Esophagus muscularis mucosa (tissue), 4 donors: ENCODE results near the gene ZNF48. TPM values are rescaled to one million over a fixed set of nuclear protein-coding genes. Genes with fewer than 3 reads are reported as not detected.

Experiments
- DNase-seq: peaks from one replicate; pipeline ENCODE4 v3.0.0-alpha.2; 2017; ENCODE audit errors: extremely low spot score
- H3K27ac ChIP-seq, 4 donors: fragments of 200-600 bp; sonication (generic); replicated peaks in 1 of 4; 1 replicate in 3 of 4; 2 replicates in 1 of 4; pipeline ENCODE4 v1.5.1; 2016 to 2019; ENCODE audit warnings: mild to moderate bottlenecking in 1 of 4
- H3K27me3 ChIP-seq, 4 donors: fragments of 200-600 bp; sonication (generic); one replicate each; pipeline versions ENCODE4 v1.5.1 to v1.6.0; 2016 to 2019
- H3K36me3 ChIP-seq, 4 donors: fragments of 200-600 bp; sonication (generic); one replicate each; pipeline ENCODE4 v1.5.1; 2016 to 2019
- H3K4me1 ChIP-seq, 4 donors: fragments of 200-600 bp; sonication (generic); one replicate each; pipeline ENCODE4 v1.5.1; 2016 to 2019
- H3K4me3 ChIP-seq, 4 donors: fragments of 200-600 bp; sonication (generic); 1 replicate in 2 of 4; 2 replicates in 2 of 4; pipeline ENCODE4 v1.5.1; 2016 to 2019; ENCODE audit warnings: mild to moderate bottlenecking in 4 of 4, moderate library complexity in 1 of 4
- H3K9me3 ChIP-seq, 4 donors: fragments of 200-600 bp; sonication (generic); 1 replicate in 3 of 4; 2 replicates in 1 of 4; pipeline ENCODE4 v1.5.1; 2016 to 2019
- EP300 ChIP-seq: sonication (generic); formaldehyde crosslinking; IDR thresholded peaks from one replicate; pipeline ENCODE4 v1.6.1; 2017; ENCODE audit warnings: antibody characterized with exemption
- POLR2A ChIP-seq: fragments of 450-650 bp; IDR thresholded peaks from one replicate; pipeline ENCODE4 v1.6.1; 2017; ENCODE audit warnings: antibody characterized with exemption, moderate library complexity, mild to moderate bottlenecking, low read depth
- POLR2AphosphoS5 ChIP-seq, 2 donors: sonication (generic); formaldehyde crosslinking; IDR thresholded peaks; one replicate each; pipeline ENCODE4 v1.6.1; 2017; ENCODE audit warnings: antibody characterized with exemption in 2 of 2
- WGBS: methylation state at CpG from one replicate; pipeline ENCODE4 v1.1.5; 2018; 5-methylcytosine and 5-hydroxymethylcytosine counted together
- intact Hi-C: fragments of 100-400 bp; cut with DNase I; formaldehyde crosslinking; loops from one replicate; pipeline ENCODE4 v1.15.1; 2023
- total RNA-seq, 4 donors: library from RNA; depleted of rRNA; stranded (reverse); fragments of >200 nt; gene quantifications; one replicate each; pipeline versions ENCODE4 v1.1.0 to v1.2.1, GENCODE V29; 2016
- TF ChIP-seq, protein P1 (sequence below), 3 experiments: fragments of 200-600 bp in 2 of 3; fragments of 450-650 bp in 1 of 3; sonication (generic) in 2 of 3; IDR thresholded peaks; one replicate each; pipeline ENCODE4 v1.5.1; 2017 to 2019; ENCODE audit warnings: antibody characterized with exemption in 3 of 3, mild to moderate bottlenecking in 2 of 3, moderate library complexity in 1 of 3

The ZNF48 gene
- total RNA-seq, 4 donors from 2014 or later, result 8.3 to 17.6 (median 12.8) TPM

DNA sequence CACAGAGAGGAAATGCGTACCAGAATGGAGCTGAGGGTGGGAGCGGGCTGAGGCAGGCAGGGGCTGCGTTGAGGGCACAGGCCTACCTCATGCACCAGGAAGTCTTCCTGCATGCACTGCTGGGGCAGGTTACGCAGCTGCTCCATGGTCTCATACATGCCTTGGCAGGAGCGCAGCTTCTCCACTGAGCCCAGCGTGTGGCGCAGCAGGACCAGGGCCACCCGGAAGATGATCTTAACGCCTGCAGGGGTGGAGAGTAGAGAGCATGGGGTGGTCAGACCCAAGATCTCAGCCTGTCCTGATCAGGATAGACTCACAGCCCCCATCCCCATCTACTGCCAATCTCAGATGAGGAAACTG is 36.7 kb upstream of the ZNF48 start:
- TF ChIP-seq POLR2A (no peak), POLR2AphosphoS5 (IDR thresholded peaks at IDR 0.05) (no peak)
- no peak for DNase-seq
- H3K4me3 ChIP-seq, result no peak overlapping the region
- H3K4me1 ChIP-seq, result peaks cover 16 to 32% (median 27%) of the 10 kb centered on the region in 4 donors
- WGBS, result 87% methylated on average over 8 of the region's 9 CpGs
- H3K36me3 ChIP-seq, result peaks cover 10 to 72% (median 65%) of the 10 kb centered on the region in 4 donors
- no peaks in the 10 kb centered on the region for H3K9me3 ChIP-seq
- H3K27ac ChIP-seq, result no peak overlapping the region
- no peaks in the 10 kb centered on the region for H3K27me3 ChIP-seq
- intact Hi-C loops, result loop anchor here (10.0 kb wide), 1 partner anchor 46 kb away; the partner anchor contains the start of gene ZNF771

DNA sequence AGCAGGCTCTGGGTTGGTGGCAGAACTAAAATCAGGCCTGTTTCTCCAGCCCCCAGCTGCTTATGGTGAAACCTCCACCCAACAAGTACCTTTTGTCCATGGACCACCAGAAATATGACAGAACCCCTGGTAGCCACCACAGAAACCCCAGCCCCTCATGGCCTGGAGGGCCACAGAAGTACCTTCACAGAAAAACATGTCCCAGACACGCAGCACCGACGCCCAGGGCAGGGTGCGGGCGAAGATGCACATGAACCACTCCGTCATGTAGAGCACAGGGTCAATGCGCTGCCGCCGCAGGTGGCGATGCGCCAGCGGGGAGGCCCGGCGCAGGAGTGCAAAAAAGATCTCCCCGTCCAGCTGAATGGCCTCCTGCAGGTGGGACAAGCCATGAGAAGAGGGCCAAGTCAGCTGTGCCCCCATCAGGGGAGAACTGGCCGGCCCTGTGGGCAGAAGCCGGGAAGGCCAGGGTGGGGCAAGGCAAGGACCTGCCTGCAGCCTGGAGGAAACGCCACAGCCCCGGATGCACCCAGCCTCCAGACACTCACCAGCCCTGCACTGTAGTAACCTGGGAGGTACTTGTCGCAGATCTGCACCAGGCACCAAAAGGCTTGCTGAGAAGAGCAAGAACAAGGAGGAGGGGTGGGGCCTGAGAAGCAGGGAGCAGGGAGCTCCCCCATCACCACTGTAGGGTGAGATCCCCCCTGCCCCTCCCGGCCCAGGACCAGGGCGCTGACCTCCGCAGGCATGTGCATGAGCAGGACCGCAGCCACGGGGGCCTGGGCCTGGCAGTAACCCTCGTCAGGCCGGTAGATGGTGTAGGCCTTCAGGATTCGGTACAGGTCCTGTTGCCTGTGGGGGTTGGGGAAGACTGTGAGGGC is 36.0 kb upstream of the ZNF48 start:
- TF ChIP-seq EP300 (no peak), POLR2AphosphoS5 (IDR thresholded peaks at IDR 0.05) (no peak), POLR2A (no peak)
- TF ChIP-seq, protein P1, sequence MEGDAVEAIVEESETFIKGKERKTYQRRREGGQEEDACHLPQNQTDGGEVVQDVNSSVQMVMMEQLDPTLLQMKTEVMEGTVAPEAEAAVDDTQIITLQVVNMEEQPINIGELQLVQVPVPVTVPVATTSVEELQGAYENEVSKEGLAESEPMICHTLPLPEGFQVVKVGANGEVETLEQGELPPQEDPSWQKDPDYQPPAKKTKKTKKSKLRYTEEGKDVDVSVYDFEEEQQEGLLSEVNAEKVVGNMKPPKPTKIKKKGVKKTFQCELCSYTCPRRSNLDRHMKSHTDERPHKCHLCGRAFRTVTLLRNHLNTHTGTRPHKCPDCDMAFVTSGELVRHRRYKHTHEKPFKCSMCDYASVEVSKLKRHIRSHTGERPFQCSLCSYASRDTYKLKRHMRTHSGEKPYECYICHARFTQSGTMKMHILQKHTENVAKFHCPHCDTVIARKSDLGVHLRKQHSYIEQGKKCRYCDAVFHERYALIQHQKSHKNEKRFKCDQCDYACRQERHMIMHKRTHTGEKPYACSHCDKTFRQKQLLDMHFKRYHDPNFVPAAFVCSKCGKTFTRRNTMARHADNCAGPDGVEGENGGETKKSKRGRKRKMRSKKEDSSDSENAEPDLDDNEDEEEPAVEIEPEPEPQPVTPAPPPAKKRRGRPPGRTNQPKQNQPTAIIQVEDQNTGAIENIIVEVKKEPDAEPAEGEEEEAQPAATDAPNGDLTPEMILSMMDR (IDR thresholded peaks at IDR 0.05), result no peak
- Histone ChIP-seq H3K9me3 (no peaks in the 10 kb centered on the region), H3K36me3 (peaks cover 13 to 75% (median 65%) of the 10 kb centered on the region in 4 donors), H3K4me3 (no peak overlapping the region), H3K4me1 (peaks cover 10 to 25% (median 20%) of the 10 kb centered on the region in 4 donors), H3K27me3 (no peaks in the 10 kb centered on the region), H3K27ac (no peak overlapping the region)
- intact Hi-C loops, result loop anchor here (10.0 kb wide), 1 partner anchor 46 kb away; the partner anchor contains the start of gene ZNF771
- DNase-seq, result no peak
- WGBS, result 90% methylated on average over 21 of the region's 28 CpGs

DNA sequence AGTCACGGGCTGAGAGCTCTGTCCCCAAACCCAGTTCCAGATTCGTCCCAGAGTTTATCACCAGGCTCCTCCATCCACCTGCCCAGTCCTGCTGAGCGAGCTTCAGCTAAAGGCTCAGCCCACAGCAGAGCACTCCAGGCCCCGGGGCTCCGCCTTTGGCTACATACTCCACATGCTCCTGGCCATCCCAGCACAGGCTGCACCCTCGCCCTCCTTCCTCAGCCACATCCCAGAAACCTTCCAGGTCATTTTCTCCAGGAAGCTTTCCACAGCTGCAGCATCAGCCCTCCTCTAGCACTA is 35.4 kb upstream of the ZNF48 start:
- DNase-seq, result no peak
- peaks cover 7 to 20% (median 17%) of the 10 kb centered on the region in 4 donors for H3K4me1 ChIP-seq
- 84% methylated on average over 6 of the region's 6 CpGs for WGBS
- TF ChIP-seq, protein P1 (IDR thresholded peaks at IDR 0.05), result no peak
- TF ChIP-seq EP300 (no peak), POLR2AphosphoS5 (IDR thresholded peaks at IDR 0.05) (no peak), POLR2A (no peak)
- H3K4me3 ChIP-seq, result no peak overlapping the region
- no peaks in the 10 kb centered on the region for H3K9me3 ChIP-seq
- no peak overlapping the region for H3K27ac ChIP-seq
- peaks cover 17 to 81% (median 70%) of the 10 kb centered on the region in 4 donors for H3K36me3 ChIP-seq
- intact Hi-C loops, result loop anchor here (10.0 kb wide), 1 partner anchor 45 kb away; the partner anchor contains the start of gene ZNF771
- H3K27me3 ChIP-seq, result no peaks in the 10 kb centered on the region

DNA sequence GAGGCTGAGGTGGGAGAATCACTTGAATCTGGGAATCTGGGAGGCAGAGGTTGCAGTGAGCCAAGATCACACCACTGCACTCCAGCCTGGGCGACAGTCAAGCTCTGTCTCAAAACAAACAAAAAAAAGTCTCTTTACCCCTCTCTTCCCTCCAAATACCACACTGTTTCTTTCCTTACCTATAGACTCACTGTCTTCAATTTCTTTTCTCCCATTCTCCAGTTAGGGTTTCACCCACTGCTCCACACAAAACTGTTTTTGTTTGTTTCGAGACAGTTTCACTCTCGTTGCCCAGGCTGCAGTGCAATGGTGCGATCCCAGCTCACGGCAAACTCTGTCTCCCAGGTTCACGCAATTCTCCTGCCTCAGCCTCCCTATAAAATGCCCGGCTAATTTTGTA is 34.0 kb upstream of the ZNF48 start:
- intact Hi-C loops, result no loop called here
- Histone ChIP-seq H3K27ac (no peak overlapping the region), H3K4me1 (peaks cover 4 to 24% (median 20%) of the 10 kb centered on the region in 4 donors), H3K27me3 (no peaks in the 10 kb centered on the region), H3K4me3 (no peak overlapping the region), H3K36me3 (peaks cover 18 to 95% (median 79%) of the 10 kb centered on the region in 4 donors), H3K9me3 (no peaks in the 10 kb centered on the region)
- 94% methylated on average over 7 of the region's 7 CpGs for WGBS
- TF ChIP-seq POLR2A, result no peak
- no peak for TF ChIP-seq POLR2AphosphoS5 (IDR thresholded peaks at IDR 0.05)
- TF ChIP-seq, protein P1 (IDR thresholded peaks at IDR 0.05), result no peak
- no peak for DNase-seq

DNA sequence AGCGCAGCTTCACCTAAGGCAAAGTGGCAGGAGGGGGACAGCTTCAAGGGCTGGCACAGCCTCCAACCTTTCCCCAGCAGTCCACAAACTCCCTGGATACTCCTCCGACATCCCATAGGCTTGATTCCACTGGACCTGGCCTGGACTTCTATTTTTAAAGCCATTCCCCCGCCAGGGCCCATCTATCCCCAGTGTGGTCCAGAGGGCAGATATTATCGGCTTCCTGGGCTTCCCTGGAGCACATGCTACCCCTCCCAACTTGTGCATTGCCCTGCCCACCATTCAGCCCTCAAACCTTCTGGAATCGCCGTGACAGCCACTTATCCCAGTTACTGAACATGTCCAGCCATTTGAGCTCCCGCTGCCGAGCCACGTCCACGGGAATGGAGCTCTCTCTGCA is 30.0 kb upstream of the ZNF48 start:
- H3K4me1 ChIP-seq, result peaks cover 26 to 48% (median 45%) of the 10 kb centered on the region in 4 donors
- TF ChIP-seq POLR2A, result no peak
- no peak for TF ChIP-seq EP300
- no peak for TF ChIP-seq POLR2AphosphoS5 (IDR thresholded peaks at IDR 0.05)
- TF ChIP-seq, protein P1 (IDR thresholded peaks at IDR 0.05), result no peak
- DNase-seq, result no peak
- no peak overlapping the region for H3K4me3 ChIP-seq
- no peaks in the 10 kb centered on the region for H3K9me3 ChIP-seq
- WGBS, result 75% methylated on average over 10 of the region's 10 CpGs
- peaks cover 10 to 64% (median 49%) of the 10 kb centered on the region in 4 donors for H3K36me3 ChIP-seq
- intact Hi-C loops, result no loop called here
- no peak overlapping the region for H3K27ac ChIP-seq
- H3K27me3 ChIP-seq, result no peaks in the 10 kb centered on the region
